GM12891 (cell line): ENCODE data around the gene MBD4.

ENCODE experiments used
- PAX5 ChIP-seq: IDR thresholded peaks from 2 replicates; pipeline ENCODE4 v1.6.1; 2011; ENCODE audit warnings: low read length, moderate library complexity, mild to moderate bottlenecking; ENCODE audit not compliant: insufficient read depth, severe bottlenecking
- POLR2A ChIP-seq: IDR thresholded peaks from 2 replicates; pipeline ENCODE4 v1.6.1; 2011; ENCODE audit warnings: low read depth, low read length, control low read depth
- POLR2AphosphoS5 ChIP-seq: IDR thresholded peaks from 2 replicates; pipeline ENCODE4 v1.6.1; 2011; ENCODE audit warnings: low read depth, low read length, control low read depth
- POU2F2 ChIP-seq: IDR thresholded peaks from 2 replicates; pipeline ENCODE4 v1.6.1; 2011; ENCODE audit warnings: low read depth, mild to moderate bottlenecking, control low read depth, low read length, moderate library complexity
- SPI1 ChIP-seq: IDR thresholded peaks from 2 replicates; pipeline ENCODE4 v1.6.1; 2011; ENCODE audit warnings: low read depth, low read length, control low read depth
- TAF1 ChIP-seq: IDR thresholded peaks from 2 replicates; pipeline ENCODE4 v1.6.1; 2011; ENCODE audit warnings: low read depth, low read length, control low read depth

DNA sequence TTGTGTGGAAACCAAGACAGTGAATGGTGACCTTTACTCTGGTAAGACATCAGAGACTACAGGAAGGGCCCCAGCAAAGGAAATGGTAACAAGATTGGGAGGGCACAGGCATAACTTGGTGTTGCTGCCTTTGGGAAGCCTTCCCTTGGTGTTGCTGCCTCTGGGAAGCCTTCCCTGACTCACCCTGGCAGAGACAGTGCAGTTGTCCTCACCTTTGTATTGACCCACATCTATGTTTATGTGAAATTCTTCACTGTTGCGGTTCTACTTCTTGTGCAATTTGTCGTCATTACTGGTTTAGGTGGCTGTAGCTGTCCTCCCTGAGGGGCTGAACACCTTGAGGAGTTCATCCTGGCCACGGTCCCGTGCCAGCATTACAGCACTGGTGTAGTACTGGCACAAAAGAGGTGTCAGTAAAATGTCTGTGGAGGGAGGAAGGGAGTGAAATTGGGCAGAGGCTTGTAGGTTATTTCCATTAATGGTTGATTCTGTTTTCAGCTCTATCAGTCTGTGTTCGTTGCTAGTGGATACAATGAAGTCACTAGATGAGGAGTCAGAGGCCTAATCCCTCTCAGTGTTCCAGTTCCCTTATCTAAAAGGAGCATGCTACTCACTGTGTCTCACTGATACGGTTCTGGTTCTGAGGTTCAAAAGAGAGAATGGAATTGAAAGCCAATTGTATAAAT, 21.9 kb upstream of the MBD4 start:
- no peak for TF ChIP-seq POLR2A
- TF ChIP-seq POLR2AphosphoS5 = no peak
- TF ChIP-seq TAF1 = no peak
- TF ChIP-seq POU2F2 = no peak
- 0 out of 2 replicates have a peak, but pooled peaks have one; percentile 25 for TF ChIP-seq SPI1
- no peak for TF ChIP-seq PAX5
